ENCODE data around the gene MAP2K1. TPM values are rescaled to one million over a fixed set of nuclear protein-coding genes. Genes with fewer than 3 reads are reported as not detected.

MAP2K1 gene
- polyA plus RNA-seq, 1 donor (not counting 4 experiments of a cell fraction or from before 2014, with no cell fraction given) = 73.8 TPM

GRCh38 chr15:66403323-66403722 lies 16.6 kb downstream of the MAP2K1 start:
- DNase-seq (ENCODE audit: low read depth, low spot score) = no peak
- dilution Hi-C loops (cut with MboI; ENCODE audit: extremely low pct_ligation_motif_present, low sequenced_read_pairs) = loop anchor here (5.0 kb wide), 1 partner anchor 39 kb away; no protein-coding TSS in a partner anchor
- peaks cover 1 to 3% of the 10 kb centered on the region in 2 experiments for H3K36me3 ChIP-seq (ENCODE audit: control insufficient read depth in 2 of 2, extremely low read depth in 1 of 2, insufficient read depth in 2 of 2, low read length in 2 of 2)
- H3K9me3 ChIP-seq (ENCODE audit: control insufficient read depth, low read depth, low read length) = no peaks in the 10 kb centered on the region
- H2AFZ ChIP-seq (ENCODE audit: control insufficient read depth, low read length) = no peak overlapping the region
- H4K20me1 ChIP-seq (ENCODE audit: control insufficient read depth, extremely low read depth, insufficient read depth, low read length) = peaks cover 13% of the 10 kb centered on the region
- H3K4me2 ChIP-seq (ENCODE audit: control insufficient read depth, extremely low read depth, insufficient read depth, low read depth, low read length) = no peak overlapping the region
- H3K4me3 ChIP-seq (ENCODE audit: control insufficient read depth in 2 of 3, extremely low read depth in 1 of 3, insufficient read depth in 2 of 3, low read depth in 1 of 3, low read length in 3 of 3) = no peak overlapping the region
- peaks cover 3% of the 10 kb centered on the region for H3K9me1 ChIP-seq (ENCODE audit: control insufficient read depth, extremely low read depth, insufficient read depth, low read length)
- H3K27me3 ChIP-seq (ENCODE audit: control insufficient read depth, extremely low read depth, insufficient read depth, low read length) = no peaks in the 10 kb centered on the region
- peaks cover 28% of the 10 kb centered on the region for H3K4me1 ChIP-seq (ENCODE audit: control insufficient read depth, extremely low read depth, insufficient read depth, low read length)
- no peak overlapping the region for H3K27ac ChIP-seq (ENCODE audit: control insufficient read depth, insufficient read depth, low read length)
- H3K79me2 ChIP-seq (ENCODE audit: control insufficient read depth, insufficient read depth, low read length) = peaks cover 99% of the 10 kb centered on the region
- no peak overlapping the region for H3K9ac ChIP-seq (ENCODE audit: control insufficient read depth, extremely low read depth, insufficient read depth, low read length)
- TF ChIP-seq CTCF (optimal IDR thresholded peaks at IDR 0.05 in 1 of 3, IDR thresholded peaks at IDR 0.05 in 1 of 3, conservative IDR thresholded peaks at IDR 0.05 in 1 of 3; ENCODE audit: extremely low read depth in 1 of 3, insufficient read depth in 2 of 3, low read length in 3 of 3) (no peak), EZH2 (IDR thresholded peaks at IDR 0.05; ENCODE audit: low read length) (no peak)
- no peak for FAIRE-seq

GRCh38 chr15:66404122-66404521 lies 17.4 kb downstream of the MAP2K1 start:
- no peak overlapping the region for H3K9ac ChIP-seq (ENCODE audit: control insufficient read depth, extremely low read depth, insufficient read depth, low read length)
- DNase-seq (ENCODE audit: low read depth, low spot score) (no peak), FAIRE-seq (no peak)
- no peak overlapping the region for H3K4me3 ChIP-seq (ENCODE audit: control insufficient read depth in 2 of 3, extremely low read depth in 1 of 3, insufficient read depth in 2 of 3, low read depth in 1 of 3, low read length in 3 of 3)
- TF ChIP-seq CTCF (optimal IDR thresholded peaks at IDR 0.05 in 1 of 3, IDR thresholded peaks at IDR 0.05 in 1 of 3, conservative IDR thresholded peaks at IDR 0.05 in 1 of 3; ENCODE audit: extremely low read depth in 1 of 3, insufficient read depth in 2 of 3, low read length in 3 of 3) (no peak), EZH2 (IDR thresholded peaks at IDR 0.05; ENCODE audit: low read length) (no peak)
- peaks cover 99% of the 10 kb centered on the region for H3K79me2 ChIP-seq (ENCODE audit: control insufficient read depth, insufficient read depth, low read length)
- no peak overlapping the region for H3K27ac ChIP-seq (ENCODE audit: control insufficient read depth, insufficient read depth, low read length)
- peaks cover 28% of the 10 kb centered on the region for H3K4me1 ChIP-seq (ENCODE audit: control insufficient read depth, extremely low read depth, insufficient read depth, low read length)
- dilution Hi-C loops (cut with MboI; ENCODE audit: extremely low pct_ligation_motif_present, low sequenced_read_pairs) = loop anchor here (5.0 kb wide), 1 partner anchor 38 kb away; no protein-coding TSS in a partner anchor
- H4K20me1 ChIP-seq (ENCODE audit: control insufficient read depth, extremely low read depth, insufficient read depth, low read length) = peaks cover 12% of the 10 kb centered on the region
- no peaks in the 10 kb centered on the region for H3K27me3 ChIP-seq (ENCODE audit: control insufficient read depth, extremely low read depth, insufficient read depth, low read length)
- H3K36me3 ChIP-seq (ENCODE audit: control insufficient read depth in 2 of 2, extremely low read depth in 1 of 2, insufficient read depth in 2 of 2, low read length in 2 of 2) = peaks cover 1 to 3% of the 10 kb centered on the region in 2 experiments
- H3K4me2 ChIP-seq (ENCODE audit: control insufficient read depth, extremely low read depth, insufficient read depth, low read depth, low read length) = no peak overlapping the region
- H3K9me3 ChIP-seq (ENCODE audit: control insufficient read depth, low read depth, low read length) = no peaks in the 10 kb centered on the region
- peaks cover 3% of the 10 kb centered on the region for H3K9me1 ChIP-seq (ENCODE audit: control insufficient read depth, extremely low read depth, insufficient read depth, low read length)
- no peak overlapping the region for H2AFZ ChIP-seq (ENCODE audit: control insufficient read depth, low read length)
